ENCODE data around the gene G3BP1.
"Not testable (repeated sequence)": the region's sequence is repeated elsewhere in the genome, so short reads cannot be mapped to it uniquely, and the experiment has no call there.

DNA sequence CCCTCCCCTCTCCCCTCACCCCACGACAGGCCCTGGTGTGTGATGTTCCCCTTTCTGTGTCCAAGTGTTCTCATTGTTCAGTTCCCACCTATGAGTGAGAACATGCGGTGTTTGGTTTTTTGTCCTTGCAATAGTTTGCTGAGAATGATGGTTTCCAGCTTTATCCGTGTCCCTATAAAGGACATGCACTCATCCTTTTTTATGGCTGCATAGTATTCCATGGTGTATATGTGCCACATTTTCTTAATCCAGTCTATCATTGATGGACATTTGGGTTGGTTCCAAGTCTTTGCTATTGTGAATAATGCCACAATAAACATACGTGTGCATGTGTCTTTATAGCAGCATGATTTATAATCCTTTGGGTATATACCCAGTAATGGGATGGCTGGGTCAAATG, 89.1 kb downstream of the G3BP1 start:
- TF ChIP-seq, protein P1, sequence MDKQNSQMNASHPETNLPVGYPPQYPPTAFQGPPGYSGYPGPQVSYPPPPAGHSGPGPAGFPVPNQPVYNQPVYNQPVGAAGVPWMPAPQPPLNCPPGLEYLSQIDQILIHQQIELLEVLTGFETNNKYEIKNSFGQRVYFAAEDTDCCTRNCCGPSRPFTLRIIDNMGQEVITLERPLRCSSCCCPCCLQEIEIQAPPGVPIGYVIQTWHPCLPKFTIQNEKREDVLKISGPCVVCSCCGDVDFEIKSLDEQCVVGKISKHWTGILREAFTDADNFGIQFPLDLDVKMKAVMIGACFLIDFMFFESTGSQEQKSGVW (CRISPR knock-in tag; IDR thresholded peaks at IDR 0.05; ENCODE audit: borderline replicate concordance): not testable (repeated sequence)
- TF ChIP-seq HOXA7 (CRISPR knock-in tag; IDR thresholded peaks at IDR 0.05); MXD4 (CRISPR knock-in tag; IDR thresholded peaks at IDR 0.05); POLR2A (IDR thresholded peaks at IDR 0.05; ENCODE audit: insufficient read depth in 1 of 2, low read depth in 2 of 2, low read length in 2 of 2): not testable (repeated sequence)
- TF ChIP-seq, protein P2, sequence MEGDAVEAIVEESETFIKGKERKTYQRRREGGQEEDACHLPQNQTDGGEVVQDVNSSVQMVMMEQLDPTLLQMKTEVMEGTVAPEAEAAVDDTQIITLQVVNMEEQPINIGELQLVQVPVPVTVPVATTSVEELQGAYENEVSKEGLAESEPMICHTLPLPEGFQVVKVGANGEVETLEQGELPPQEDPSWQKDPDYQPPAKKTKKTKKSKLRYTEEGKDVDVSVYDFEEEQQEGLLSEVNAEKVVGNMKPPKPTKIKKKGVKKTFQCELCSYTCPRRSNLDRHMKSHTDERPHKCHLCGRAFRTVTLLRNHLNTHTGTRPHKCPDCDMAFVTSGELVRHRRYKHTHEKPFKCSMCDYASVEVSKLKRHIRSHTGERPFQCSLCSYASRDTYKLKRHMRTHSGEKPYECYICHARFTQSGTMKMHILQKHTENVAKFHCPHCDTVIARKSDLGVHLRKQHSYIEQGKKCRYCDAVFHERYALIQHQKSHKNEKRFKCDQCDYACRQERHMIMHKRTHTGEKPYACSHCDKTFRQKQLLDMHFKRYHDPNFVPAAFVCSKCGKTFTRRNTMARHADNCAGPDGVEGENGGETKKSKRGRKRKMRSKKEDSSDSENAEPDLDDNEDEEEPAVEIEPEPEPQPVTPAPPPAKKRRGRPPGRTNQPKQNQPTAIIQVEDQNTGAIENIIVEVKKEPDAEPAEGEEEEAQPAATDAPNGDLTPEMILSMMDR (CRISPR knock-in tag; IDR thresholded peaks at IDR 0.05): not testable (repeated sequence)
- TF ChIP-seq, protein P3, sequence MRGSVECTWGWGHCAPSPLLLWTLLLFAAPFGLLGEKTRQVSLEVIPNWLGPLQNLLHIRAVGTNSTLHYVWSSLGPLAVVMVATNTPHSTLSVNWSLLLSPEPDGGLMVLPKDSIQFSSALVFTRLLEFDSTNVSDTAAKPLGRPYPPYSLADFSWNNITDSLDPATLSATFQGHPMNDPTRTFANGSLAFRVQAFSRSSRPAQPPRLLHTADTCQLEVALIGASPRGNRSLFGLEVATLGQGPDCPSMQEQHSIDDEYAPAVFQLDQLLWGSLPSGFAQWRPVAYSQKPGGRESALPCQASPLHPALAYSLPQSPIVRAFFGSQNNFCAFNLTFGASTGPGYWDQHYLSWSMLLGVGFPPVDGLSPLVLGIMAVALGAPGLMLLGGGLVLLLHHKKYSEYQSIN (CRISPR knock-in tag; IDR thresholded peaks at IDR 0.05; ENCODE audit: borderline replicate concordance): not testable (repeated sequence)

All from HepG2 (cell line).